HepG2 (cell line): ENCODE results near the gene LAMC1.

Experiments used
- GPBP1L1 ChIP-seq: sonication (generic); formaldehyde crosslinking; IDR thresholded peaks from 2 replicates; pipeline ENCODE4 v1.5.0; 2020; ENCODE audit warnings: mild to moderate bottlenecking, missing genetic modification reagents
- RNF2 ChIP-seq: fragments of 450-650 bp; conservative IDR thresholded peaks from 2 replicates; pipeline ENCODE4 v1.6.1; 2016; ENCODE audit warnings: low read depth
- TF ChIP-seq, protein P1 (sequence below): sonication (generic); formaldehyde crosslinking; IDR thresholded peaks from 2 replicates; pipeline ENCODE4 v1.5.0; 2020; ENCODE audit warnings: mild to moderate bottlenecking, missing genetic modification reagents, moderate library complexity

- TF ChIP-seq, protein P1, sequence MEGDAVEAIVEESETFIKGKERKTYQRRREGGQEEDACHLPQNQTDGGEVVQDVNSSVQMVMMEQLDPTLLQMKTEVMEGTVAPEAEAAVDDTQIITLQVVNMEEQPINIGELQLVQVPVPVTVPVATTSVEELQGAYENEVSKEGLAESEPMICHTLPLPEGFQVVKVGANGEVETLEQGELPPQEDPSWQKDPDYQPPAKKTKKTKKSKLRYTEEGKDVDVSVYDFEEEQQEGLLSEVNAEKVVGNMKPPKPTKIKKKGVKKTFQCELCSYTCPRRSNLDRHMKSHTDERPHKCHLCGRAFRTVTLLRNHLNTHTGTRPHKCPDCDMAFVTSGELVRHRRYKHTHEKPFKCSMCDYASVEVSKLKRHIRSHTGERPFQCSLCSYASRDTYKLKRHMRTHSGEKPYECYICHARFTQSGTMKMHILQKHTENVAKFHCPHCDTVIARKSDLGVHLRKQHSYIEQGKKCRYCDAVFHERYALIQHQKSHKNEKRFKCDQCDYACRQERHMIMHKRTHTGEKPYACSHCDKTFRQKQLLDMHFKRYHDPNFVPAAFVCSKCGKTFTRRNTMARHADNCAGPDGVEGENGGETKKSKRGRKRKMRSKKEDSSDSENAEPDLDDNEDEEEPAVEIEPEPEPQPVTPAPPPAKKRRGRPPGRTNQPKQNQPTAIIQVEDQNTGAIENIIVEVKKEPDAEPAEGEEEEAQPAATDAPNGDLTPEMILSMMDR (CRISPR knock-in tag), result no peak
- TF ChIP-seq GPBP1L1 (CRISPR knock-in tag) (no peak), RNF2 (no peak)
Observed at GRCh38 chr1:183090391-183091006, 67.3 kb downstream of the LAMC1 start.
